Cardiac ventricle fibroblast (primary cell): ENCODE data around the gene KIAA1586. TPM values are rescaled to one million over a fixed set of nuclear protein-coding genes. Genes with fewer than 3 reads are reported as not detected.

Experiments used
- total RNA-seq: library from RNA; depleted of rRNA; stranded (reverse); fragments of >200 nt; gene quantifications from 2 replicates; pipeline ENCODE4 v1.2.3, GENCODE V29; 2015

Gene KIAA1586
- 6.0 and 7.9 TPM in 2 replicates for total RNA-seq

GRCh38 chr6:57046332-57047256 is at the start of gene KIAA1586:
Gene KIAA1586, plus strand, starts transcription at chr6:57046693. Its CDS starts 63 bp downstream, at chr6:57046756.

GRCh38 chr6:57089687-57090457 is 43.4 kb downstream of the KIAA1586 start, which contains the start of gene ZNF451:
Gene ZNF451, plus strand, starts transcription at chr6:57090188. Its CDS starts 66 bp downstream, at chr6:57090254.

Other genes with a start within 250 kb of the KIAA1586 start
- gene BEND6, start 91.6 kb upstream of the KIAA1586 start, total RNA-seq: 9.9 and 11.2 TPM in 2 replicates
- 22.1 and 28.0 TPM in 2 replicates for gene ZNF451, start 43.5 kb downstream of the KIAA1586 start, total RNA-seq
- 6.6 and 6.7 TPM in 2 replicates for gene BAG2, start 125.6 kb downstream of the KIAA1586 start, total RNA-seq
- gene RAB23, start 175.6 kb downstream of the KIAA1586 start, total RNA-seq: 11.9 and 14.1 TPM in 2 replicates